NCI-H2227 (cell line): ENCODE results near the gene PLXNA1.

Experiments used
- DNase-seq: peaks from one replicate; lab custom pipeline; 2025; ENCODE audit not compliant: unreplicated experiment; lab: John Stamatoyannopoulos, UW

PLXNA1 gene

GRCh38 chr3:126982471-126983175, at the start of gene PLXNA1:
PLXNA1 (plus strand) TSS chr3:126983115; CDS start chr3:126988594, 5,479 bp downstream.
- DNase-seq: peak; percentile 74

GRCh38 chr3:126934031-126934531, 48.8 kb upstream of the PLXNA1 start:
- DNase-seq: no peak

GRCh38 chr3:126934991-126935390, 47.9 kb upstream of the PLXNA1 start:
- DNase-seq: no peak

GRCh38 chr3:126935756-126936509, 47.0 kb upstream of the PLXNA1 start:
- no peak for DNase-seq

GRCh38 chr3:126936853-126937425, 46.0 kb upstream of the PLXNA1 start:
- DNase-seq: no peak

- no peak for DNase-seq
Measured at GRCh38 chr3:126937533-126937932, 45.4 kb upstream of the PLXNA1 start.

- no peak for DNase-seq
Measured at GRCh38 chr3:126937973-126938372, 44.9 kb upstream of the PLXNA1 start.

GRCh38 chr3:126938520-126939337, 44.2 kb upstream of the PLXNA1 start:
- no peak for DNase-seq

- no peak for DNase-seq
Measured at GRCh38 chr3:126939338-126939718, 43.6 kb upstream of the PLXNA1 start.

GRCh38 chr3:126939733-126940132, 43.2 kb upstream of the PLXNA1 start:
- no peak for DNase-seq

- no peak for DNase-seq
Measured at GRCh38 chr3:126941721-126942270, 41.1 kb upstream of the PLXNA1 start.

GRCh38 chr3:126944089-126944965, 38.6 kb upstream of the PLXNA1 start:
- no peak for DNase-seq

- no peak for DNase-seq
Measured at GRCh38 chr3:126945171-126945721, 37.7 kb upstream of the PLXNA1 start.

- no peak for DNase-seq
Measured at GRCh38 chr3:126945891-126946290, 37.0 kb upstream of the PLXNA1 start.

- DNase-seq: no peak
Measured at GRCh38 chr3:126946405-126946804, 36.5 kb upstream of the PLXNA1 start.

- DNase-seq: no peak
Measured at GRCh38 chr3:126947429-126947828, 35.5 kb upstream of the PLXNA1 start.

- DNase-seq: no peak
Measured at GRCh38 chr3:126948980-126949535, 33.9 kb upstream of the PLXNA1 start.

- no peak for DNase-seq
Measured at GRCh38 chr3:126951561-126951960, 31.4 kb upstream of the PLXNA1 start.

GRCh38 chr3:126952261-126952982, 30.5 kb upstream of the PLXNA1 start:
- DNase-seq: no peak
